Heart left ventricle (tissue), 16 donors: Measurements from ENCODE around the gene POU6F2. TPM values are rescaled to one million over a fixed set of nuclear protein-coding genes. Genes with fewer than 3 reads are reported as not detected.
"Not testable (repeated sequence)": the region's sequence is repeated elsewhere in the genome, so short reads cannot be mapped to it uniquely, and the experiment has no call there.

Experiments used
- ATAC-seq, 4 donors: fragments of 200-7000 bp; cut with Tn5 transposase; one replicate each; pipeline ENCODE4 v1.9.1; 2020 to 2022; ENCODE audit warnings: moderate library complexity in 4 of 4, mild to moderate bottlenecking in 3 of 4, moderate number of reproducible peaks in 1 of 4
- DNase-seq, 5 donors: peaks; one replicate each; pipeline ENCODE4 v3.0.0-alpha.2; 2020
- H3K27ac ChIP-seq, 12 donors: fragments of 200-600 bp; sonication (generic) in 4 of 12; one replicate each; pipeline versions ENCODE4 v1.5.0 to v1.8.0; 2016 to 2022; ENCODE audit warnings: mild to moderate bottlenecking in 2 of 12
- H3K27me3 ChIP-seq, 9 donors: fragments of 200-600 bp; sonication (generic) in 2 of 9; one replicate each; pipeline versions ENCODE4 v1.5.1 to v1.8.0; 2016 to 2022; ENCODE audit warnings: mild to moderate bottlenecking in 3 of 9
- H3K36me3 ChIP-seq, 9 donors: fragments of 200-600 bp; sonication (generic) in 2 of 9; one replicate each; pipeline versions ENCODE4 v1.5.0 to v1.8.0; 2018 to 2022; ENCODE audit warnings: mild to moderate bottlenecking in 2 of 9
- H3K4me1 ChIP-seq, 12 donors: fragments of 200-600 bp; sonication (generic) in 4 of 12; one replicate each; pipeline versions ENCODE4 v1.5.0 to v1.8.0; 2016 to 2022; ENCODE audit warnings: mild to moderate bottlenecking in 3 of 12
- H3K4me3 ChIP-seq, 12 donors: fragments of 200-600 bp; sonication (generic) in 4 of 12; one replicate each; pipeline versions ENCODE4 v1.5.0 to v1.8.0; 2017 to 2022; ENCODE audit warnings: mild to moderate bottlenecking in 9 of 12, moderate library complexity in 4 of 12
- H3K9me3 ChIP-seq, 12 donors: fragments of 200-600 bp; sonication (generic) in 4 of 12; one replicate each; pipeline versions ENCODE4 v1.5.0 to v1.8.0; 2016 to 2022; ENCODE audit warnings: mild to moderate bottlenecking in 1 of 12
- POLR2A ChIP-seq, 2 donors: fragments of 450-650 bp; IDR thresholded peaks; one replicate each; pipeline ENCODE4 v1.6.1; 2017; ENCODE audit warnings: antibody characterized with exemption in 2 of 2, mild to moderate bottlenecking in 2 of 2, moderate library complexity in 2 of 2
- WGBS, 4 donors: extraction: QIAGEN DNeasy Blood & Tissue Kit in 2 of 4; methylation state at CpG; one replicate each; pipeline versions ENCODE4 v1.1.5 to v1.1.7; 2013 to 2018; 5-methylcytosine and 5-hydroxymethylcytosine counted together
- intact Hi-C, 10 donors: fragments of 100-400 bp; cut with DNase I; formaldehyde crosslinking; loops; one replicate each; pipeline versions ENCODE4 v1.11.1 to v1.14.2; 2022
- polyA plus RNA-seq, 2 donors: library from polyadenylated mRNA; stranded (reverse); fragments of 200-250 nt; gene quantifications; one replicate each; pipeline ENCODE4 v1.2.3, GENCODE V29; 2013
- total RNA-seq, 9 donors: library from RNA; depleted of rRNA in 2 of 9; stranded (reverse); fragments of >200 nt in 2 of 9; fragmentation: NEBNext Ultra II Directional in 3 of 9; extraction: Animal tissue kit (Norgen Biotek cat#: 25700) in 3 of 9; gene quantifications; one replicate each; pipeline versions ENCODE4 v1.1.0 to v1.2.4, GENCODE V29; 2016 to 2023
- TF ChIP-seq, protein P1 (sequence below), 12 donors: fragments of 200-600 bp; sonication (generic) in 4 of 12; IDR thresholded peaks; one replicate each; pipeline versions ENCODE4 v1.5.0 to v1.8.0; 2018 to 2022; ENCODE audit warnings: antibody characterized with exemption in 12 of 12, mild to moderate bottlenecking in 5 of 12
- donor health status: ischemic (EF 13 %, LVEDD 7.1; RV severe dilation, severe dysfunction).
- donor health status: healthy with polysubstance abuse.
- donor health status: DM: no; HTN: yes; CAD: no.
- donor health status: DM: no; HTN: no; CAD: no.
- donor health status: ischemic (EF 25% LVEDD 6.9; RV normal size, moderate dysfunction).
- donor health status: ischemic (EF 25% LVEDD 5.7; RV mildly dilated, moderate dysfunction).
- donor health status: healthy.
- donor health status: DM: yes; HTN: yes; CAD: no.
- donor health status: ischemic (EF 35%, LVEDD 5.7; RV mildly dilated, moderate dysfunction).
- donor health status: nonischemic (EF 11% LVEDD 7.7; RV severe dilation, severe dysfunction).
- donor health status: DM: yes; HTN: yes; CAD: no.
- donor health status: PGD.
- donor health status: ischemic (EF 29% LVEDD 5.4; RV normal size, mild dysfunction).
- donor health status: nonischemic (EF 23%, LVEDD 6.1; RV moderate dilation, normal function).

Gene POU6F2
- total and polyA plus RNA-seq, 11 donors = 0.03 to 1.2 (median 0.38) TPM; not detected in 2

DNA sequence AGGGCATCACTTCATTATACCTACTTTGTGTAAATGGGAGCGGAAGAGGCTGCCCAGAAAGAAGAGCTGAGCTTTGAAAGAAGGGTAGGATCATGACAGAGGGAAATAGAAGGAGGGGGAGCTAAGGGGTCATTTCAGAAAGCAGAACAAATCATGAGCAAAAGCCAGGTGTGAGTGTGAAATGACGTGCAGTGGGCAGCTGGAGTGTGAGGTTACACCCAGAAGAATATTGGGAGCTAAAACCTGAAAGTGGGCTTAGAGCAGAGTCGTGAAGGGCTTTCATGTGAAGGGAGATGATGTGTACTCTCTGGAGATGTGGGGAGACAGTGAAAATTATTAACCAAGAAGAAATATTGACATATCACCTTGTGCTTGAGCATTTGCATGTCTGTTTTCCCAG is 343.5 kb downstream of the POU6F2 start:
- H3K36me3 ChIP-seq = no peaks in the 10 kb centered on the region
- intact Hi-C loops = no loop called here
- H3K9me3 ChIP-seq = peaks cover 0 to 3% (median 0%) of the 10 kb centered on the region in 12 donors
- peaks cover 0 to 3% (median 0%) of the 10 kb centered on the region in 9 donors for H3K27me3 ChIP-seq
- ATAC-seq = no peak
- DNase-seq = no peak
- no peak overlapping the region for H3K4me3 ChIP-seq
- 73 to 79% (median 75%) methylated on average over 3 of the region's 3 CpGs for WGBS, 4 donors
- H3K27ac ChIP-seq = no peak overlapping the region
- no peaks in the 10 kb centered on the region for H3K4me1 ChIP-seq
- TF ChIP-seq, protein P1, sequence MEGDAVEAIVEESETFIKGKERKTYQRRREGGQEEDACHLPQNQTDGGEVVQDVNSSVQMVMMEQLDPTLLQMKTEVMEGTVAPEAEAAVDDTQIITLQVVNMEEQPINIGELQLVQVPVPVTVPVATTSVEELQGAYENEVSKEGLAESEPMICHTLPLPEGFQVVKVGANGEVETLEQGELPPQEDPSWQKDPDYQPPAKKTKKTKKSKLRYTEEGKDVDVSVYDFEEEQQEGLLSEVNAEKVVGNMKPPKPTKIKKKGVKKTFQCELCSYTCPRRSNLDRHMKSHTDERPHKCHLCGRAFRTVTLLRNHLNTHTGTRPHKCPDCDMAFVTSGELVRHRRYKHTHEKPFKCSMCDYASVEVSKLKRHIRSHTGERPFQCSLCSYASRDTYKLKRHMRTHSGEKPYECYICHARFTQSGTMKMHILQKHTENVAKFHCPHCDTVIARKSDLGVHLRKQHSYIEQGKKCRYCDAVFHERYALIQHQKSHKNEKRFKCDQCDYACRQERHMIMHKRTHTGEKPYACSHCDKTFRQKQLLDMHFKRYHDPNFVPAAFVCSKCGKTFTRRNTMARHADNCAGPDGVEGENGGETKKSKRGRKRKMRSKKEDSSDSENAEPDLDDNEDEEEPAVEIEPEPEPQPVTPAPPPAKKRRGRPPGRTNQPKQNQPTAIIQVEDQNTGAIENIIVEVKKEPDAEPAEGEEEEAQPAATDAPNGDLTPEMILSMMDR (IDR thresholded peaks at IDR 0.05) = no peak
- no peak for TF ChIP-seq POLR2A (IDR thresholded peaks at IDR 0.05)

DNA sequence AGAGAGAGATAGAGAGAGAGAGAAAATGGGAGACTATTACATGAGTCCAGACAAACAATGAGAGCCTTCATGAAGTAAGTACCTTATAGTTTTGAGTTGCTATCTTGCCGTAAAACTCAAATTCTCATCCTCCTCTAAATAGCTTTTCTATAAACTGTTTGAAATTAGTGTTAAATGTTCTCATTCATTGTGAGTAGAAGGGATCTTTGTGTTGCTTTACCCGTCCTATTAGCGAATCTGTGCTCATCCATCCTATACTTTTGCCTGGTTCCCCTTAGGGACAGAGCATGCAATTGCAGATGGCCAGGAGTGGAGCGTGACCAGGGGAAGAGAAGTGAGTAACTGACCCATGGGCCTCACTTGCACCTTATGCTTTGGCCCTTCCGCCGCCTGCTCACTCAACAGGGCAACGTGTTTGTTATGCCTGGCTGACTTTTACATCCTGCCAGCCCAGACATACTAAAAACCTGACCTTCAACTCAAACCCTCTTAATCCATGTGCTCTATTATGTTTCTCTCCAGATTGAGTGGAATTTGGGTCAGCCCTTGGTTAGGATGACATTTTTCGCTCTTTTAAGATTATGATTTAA is 344.3 kb downstream of the POU6F2 start:
- TF ChIP-seq, protein P1 (IDR thresholded peaks at IDR 0.05) = no peak
- TF ChIP-seq POLR2A (IDR thresholded peaks at IDR 0.05) = no peak
- Histone ChIP-seq H3K9me3 (peaks cover 0 to 3% (median 0%) of the 10 kb centered on the region in 12 donors), H3K36me3 (no peaks in the 10 kb centered on the region), H3K27me3 (peaks cover 0 to 3% (median 0%) of the 10 kb centered on the region in 9 donors), H3K4me3 (no peak overlapping the region), H3K27ac (no peak overlapping the region), H3K4me1 (no peaks in the 10 kb centered on the region)
- intact Hi-C loops = no loop called here
- no peak for ATAC-seq
- 76 to 86% (median 82%) methylated on average over 8 of the region's 8 CpGs for WGBS, 4 donors
- DNase-seq = no peak

DNA sequence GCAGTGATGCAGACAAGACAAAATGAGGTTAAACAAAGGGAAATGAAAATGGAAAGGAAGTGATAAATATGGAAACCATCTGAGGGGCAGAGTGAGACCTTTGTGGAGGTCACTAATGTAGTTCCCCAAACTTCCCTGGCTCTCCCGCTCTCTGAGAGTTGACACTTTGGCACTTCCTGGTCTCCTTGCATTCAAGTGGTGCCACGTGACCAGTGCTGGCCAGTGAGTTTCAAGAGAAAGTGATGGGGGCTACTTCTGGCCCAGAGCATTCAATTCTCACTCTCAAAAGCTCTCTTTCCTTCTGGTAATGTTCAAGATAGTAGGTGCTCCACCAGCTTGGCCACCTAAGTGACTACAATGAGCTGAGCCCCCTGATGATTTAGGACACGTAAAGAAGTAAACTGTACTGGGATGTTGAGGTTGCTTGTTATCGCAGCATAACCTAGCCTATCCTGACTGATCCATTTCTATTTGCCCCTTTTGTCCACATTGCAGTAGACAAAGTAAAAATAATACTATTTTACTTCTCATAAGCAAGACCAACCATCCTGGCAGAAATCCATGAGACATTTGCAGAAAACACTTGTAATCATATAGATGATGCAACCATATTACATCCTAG is 346.5 kb downstream of the POU6F2 start:
- DNase-seq (no peak), ATAC-seq (no peak)
- Histone ChIP-seq H3K36me3 (no peaks in the 10 kb centered on the region), H3K4me3 (no peak overlapping the region), H3K27ac (no peak overlapping the region), H3K27me3 (no peaks in the 10 kb centered on the region), H3K9me3 (peaks cover 0 to 3% (median 0%) of the 10 kb centered on the region in 12 donors), H3K4me1 (no peaks in the 10 kb centered on the region)
- WGBS, 4 donors = 87 to 92% (median 91%) methylated on average over 4 of the region's 4 CpGs
- no peak for TF ChIP-seq POLR2A (IDR thresholded peaks at IDR 0.05)
- TF ChIP-seq, protein P1 (IDR thresholded peaks at IDR 0.05) = no peak
- intact Hi-C loops = no loop called here

DNA sequence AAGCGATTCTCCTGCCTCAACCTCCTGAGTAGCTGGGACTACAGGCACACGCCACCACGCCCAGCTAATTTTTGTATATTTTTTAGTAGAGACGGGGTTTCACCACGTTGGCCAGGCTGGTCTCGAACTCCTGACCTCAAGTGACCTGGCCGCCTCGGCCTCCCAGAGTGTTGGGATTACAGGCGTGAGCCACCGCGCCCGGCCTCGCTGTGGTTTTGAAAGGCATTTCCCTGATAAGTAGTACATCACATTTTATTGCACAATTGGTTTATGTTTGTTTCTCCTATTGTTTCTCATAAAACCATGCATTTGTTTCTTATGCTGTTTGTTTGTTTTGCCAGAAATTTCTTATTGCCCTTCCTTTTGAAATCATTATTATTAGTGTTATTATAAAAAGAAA is 353.9 kb downstream of the POU6F2 start:
- H3K4me3 ChIP-seq, H3K9me3 ChIP-seq, ATAC-seq, H3K27me3 ChIP-seq, DNase-seq, H3K36me3 ChIP-seq, H3K4me1 ChIP-seq, H3K27ac ChIP-seq, intact Hi-C loops: not testable (repeated sequence)
- WGBS, 4 donors = 71 to 84% (median 82%) methylated on average over 13 of the region's 13 CpGs
